HG03095 (cell line): ENCODE measurements around the gene BAZ2B.
A peak's percentile ranks its signal among the peaks of the same experiment; 100 is the strongest.
"Not testable (repeated sequence)": the region's sequence is repeated elsewhere in the genome, so short reads cannot be mapped to it uniquely, and the experiment has no call there.

Experiments used
- ATAC-seq: cut with Tn5 transposase; IDR thresholded peaks from one replicate; pipeline ENCODE4 v1.9.1; 2021; ENCODE audit warnings: moderate library complexity; ENCODE audit not compliant: unreplicated experiment

BAZ2B gene, protein sequence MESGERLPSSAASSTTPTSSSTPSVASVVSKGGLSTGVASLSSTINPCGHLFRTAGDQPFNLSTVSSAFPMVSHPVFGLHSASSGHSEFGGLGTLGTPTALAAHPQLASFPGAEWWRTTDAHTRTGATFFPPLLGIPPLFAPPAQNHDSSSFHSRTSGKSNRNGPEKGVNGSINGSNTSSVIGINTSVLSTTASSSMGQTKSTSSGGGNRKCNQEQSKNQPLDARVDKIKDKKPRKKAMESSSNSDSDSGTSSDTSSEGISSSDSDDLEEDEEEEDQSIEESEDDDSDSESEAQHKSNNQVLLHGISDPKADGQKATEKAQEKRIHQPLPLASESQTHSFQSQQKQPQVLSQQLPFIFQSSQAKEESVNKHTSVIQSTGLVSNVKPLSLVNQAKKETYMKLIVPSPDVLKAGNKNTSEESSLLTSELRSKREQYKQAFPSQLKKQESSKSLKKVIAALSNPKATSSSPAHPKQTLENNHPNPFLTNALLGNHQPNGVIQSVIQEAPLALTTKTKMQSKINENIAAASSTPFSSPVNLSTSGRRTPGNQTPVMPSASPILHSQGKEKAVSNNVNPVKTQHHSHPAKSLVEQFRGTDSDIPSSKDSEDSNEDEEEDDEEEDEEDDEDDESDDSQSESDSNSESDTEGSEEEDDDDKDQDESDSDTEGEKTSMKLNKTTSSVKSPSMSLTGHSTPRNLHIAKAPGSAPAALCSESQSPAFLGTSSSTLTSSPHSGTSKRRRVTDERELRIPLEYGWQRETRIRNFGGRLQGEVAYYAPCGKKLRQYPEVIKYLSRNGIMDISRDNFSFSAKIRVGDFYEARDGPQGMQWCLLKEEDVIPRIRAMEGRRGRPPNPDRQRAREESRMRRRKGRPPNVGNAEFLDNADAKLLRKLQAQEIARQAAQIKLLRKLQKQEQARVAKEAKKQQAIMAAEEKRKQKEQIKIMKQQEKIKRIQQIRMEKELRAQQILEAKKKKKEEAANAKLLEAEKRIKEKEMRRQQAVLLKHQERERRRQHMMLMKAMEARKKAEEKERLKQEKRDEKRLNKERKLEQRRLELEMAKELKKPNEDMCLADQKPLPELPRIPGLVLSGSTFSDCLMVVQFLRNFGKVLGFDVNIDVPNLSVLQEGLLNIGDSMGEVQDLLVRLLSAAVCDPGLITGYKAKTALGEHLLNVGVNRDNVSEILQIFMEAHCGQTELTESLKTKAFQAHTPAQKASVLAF (N-terminal part only)

DNA sequence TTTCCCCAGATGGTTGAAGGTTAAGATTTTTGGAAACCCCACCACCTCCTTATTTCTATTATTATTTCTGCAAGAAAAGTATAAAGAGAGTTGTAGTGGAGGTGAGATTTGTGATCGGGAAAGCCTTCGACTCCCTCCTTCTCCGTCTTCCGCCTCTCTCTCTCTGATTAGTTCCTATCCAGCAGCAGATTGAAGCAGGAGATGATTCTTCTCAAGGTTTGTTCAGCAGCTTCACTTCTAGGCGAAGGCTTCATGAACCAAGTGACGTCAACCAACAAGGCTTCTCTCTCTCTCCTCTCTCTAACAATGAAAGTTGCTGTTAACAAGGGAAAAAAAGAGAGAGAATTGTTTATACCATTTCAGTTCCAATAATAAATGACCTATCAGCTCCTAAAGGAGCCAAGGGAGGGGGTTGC is at the start of gene BAZ2B:
TSS of gene BAZ2B (minus strand) at position 263 of the 416 bp plus-strand sequence. CDS start 137,829 bp downstream, outside the sequence.
- peak; percentile 35 for ATAC-seq

GRCh38 chr2:159661286-159661685 is 44.9 kb upstream of the BAZ2B start:
- no peak for ATAC-seq

DNA sequence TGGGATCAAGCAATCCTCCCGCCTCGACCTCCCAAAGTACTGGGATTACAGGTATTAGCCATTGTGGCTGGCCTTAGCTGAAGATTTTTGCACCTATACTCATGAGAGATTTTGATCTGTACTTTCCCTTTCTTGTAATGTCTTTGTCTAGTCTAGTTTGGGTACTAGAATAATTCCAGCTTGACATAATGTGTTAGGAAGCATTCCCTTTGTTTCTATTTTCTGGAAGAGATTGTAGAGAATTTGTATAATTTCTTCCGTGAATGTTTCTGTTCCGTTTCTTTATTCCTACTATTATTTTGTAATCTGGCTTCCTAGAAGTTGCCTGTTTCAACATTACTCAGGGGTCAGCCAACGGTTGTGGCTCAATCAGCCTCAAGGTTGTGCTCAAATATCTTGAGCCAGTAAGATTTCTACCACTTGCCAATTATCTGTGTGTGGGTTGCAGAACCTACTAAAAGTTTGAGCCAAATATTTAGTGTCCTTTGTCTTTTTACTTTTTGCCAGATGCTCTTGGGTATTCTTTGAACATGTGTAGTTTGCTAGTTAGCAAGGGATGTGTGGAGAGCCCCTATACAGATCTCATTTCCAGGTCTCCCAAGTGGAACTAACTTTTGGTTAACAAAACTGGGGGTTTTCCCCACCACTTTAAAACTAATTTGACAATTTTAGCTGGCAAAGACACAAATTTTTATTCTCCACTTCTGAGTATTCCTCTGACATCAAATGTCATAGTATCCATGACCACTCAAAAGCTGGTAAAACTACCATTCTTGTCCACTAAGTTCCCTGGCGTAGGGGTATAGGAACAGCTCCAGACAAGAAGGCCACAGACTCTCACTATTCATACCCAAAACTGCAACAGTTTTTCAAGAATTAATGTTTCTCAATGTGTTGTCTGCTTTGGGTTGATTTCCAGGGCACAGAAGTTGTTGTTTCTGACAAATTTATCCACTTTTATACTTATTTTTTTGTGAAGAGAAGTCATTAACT is 42.8 kb upstream of the BAZ2B start:
- ATAC-seq, result no peak

GRCh38 chr2:159653962-159654361 is 37.6 kb upstream of the BAZ2B start:
- no peak for ATAC-seq

DNA sequence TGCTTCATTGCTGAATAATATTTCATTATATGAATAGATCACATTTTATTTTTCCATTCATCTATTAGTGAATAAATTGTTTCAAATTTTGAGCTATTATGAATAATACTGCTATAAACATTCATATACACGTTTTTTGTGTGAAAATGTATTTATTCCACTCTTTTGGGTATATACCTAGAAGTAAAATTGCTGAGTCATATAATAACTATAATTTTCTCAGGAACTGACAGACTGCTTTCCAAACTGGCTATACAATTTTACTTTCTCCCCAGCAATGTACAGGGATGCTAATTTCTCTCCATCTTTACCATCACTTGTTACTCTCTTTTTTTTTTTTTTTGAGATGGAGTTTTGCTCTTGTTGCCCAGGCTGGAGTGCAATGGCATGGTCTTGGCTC is 35.5 kb upstream of the BAZ2B start:
- ATAC-seq, result no peak

DNA sequence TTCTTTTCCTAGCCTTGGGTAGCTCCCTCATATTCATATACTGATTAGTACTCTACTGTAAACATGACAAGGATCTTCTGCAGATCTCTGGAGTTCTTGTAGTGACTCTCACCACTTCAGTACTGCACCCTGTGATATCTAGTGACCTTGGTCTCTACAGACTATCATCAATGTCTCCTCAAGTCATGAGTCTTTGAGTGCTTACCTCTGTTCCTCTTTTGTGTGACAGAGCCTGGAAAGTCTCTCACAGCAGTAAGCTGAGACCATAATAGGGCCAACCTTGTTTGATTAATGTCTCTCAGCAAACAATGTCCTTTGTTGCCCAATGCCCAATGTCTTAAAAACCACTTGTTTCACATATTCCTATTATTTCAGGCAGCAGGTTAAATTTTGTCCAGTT is 34.2 kb upstream of the BAZ2B start:
- ATAC-seq, result no peak

GRCh38 chr2:159648643-159649042 is 32.3 kb upstream of the BAZ2B start:
- no peak for ATAC-seq

DNA sequence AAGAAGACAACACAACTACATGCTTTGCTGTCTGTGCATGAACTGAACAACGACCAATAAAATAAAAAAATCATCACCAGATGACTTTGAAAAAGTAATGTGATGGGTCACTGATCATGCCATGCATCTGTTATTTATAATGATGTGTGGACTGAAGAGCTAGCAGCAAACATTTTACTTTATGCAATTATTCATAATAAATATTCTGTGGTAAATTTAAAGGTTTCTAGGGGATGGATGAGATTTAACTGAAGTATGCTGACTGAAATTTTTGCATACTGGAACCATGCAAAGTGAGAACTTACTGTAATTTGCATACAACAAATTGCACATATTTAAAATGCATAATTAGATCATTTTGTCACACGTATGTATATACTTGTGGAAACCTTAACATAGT is 31.3 kb upstream of the BAZ2B start:
- no peak for ATAC-seq

GRCh38 chr2:159640176-159640575 is 23.8 kb upstream of the BAZ2B start:
- no peak for ATAC-seq

DNA sequence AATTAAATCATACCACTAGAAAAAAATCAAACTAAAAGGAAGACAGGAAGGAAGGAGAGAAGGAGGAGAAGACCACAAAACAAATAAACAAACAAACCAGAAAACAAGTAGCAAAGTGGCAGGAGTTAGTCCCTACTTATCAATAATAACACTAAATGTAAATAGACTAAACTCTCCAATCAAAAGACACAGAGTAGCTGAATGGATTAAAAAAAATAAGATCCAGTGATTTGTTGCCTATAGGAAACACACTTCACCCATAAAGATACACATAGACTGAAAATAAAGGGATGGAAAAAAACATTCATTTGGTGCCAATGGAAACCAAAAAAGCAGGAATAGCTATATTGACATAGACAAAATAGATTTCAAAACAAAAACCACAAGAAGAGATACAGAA is 23.4 kb upstream of the BAZ2B start:
- ATAC-seq, result no peak

DNA sequence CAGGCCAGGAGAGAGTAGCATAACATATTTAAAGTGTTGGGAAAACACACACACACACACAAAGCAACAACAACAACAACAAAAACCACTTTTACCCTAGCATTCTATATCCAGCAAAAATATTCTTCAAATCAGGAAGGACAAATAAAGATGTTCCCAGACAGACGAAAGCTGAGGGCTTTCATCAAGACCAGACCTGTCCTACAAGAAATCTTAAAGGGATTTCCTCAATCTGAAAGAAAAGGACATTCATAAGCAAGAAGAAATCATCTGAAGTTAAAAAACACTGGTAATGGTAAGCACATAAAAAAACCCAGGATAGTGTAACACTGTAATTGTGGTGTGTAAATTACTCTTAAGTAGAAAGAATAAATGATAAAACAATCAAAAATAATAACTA is 22.7 kb upstream of the BAZ2B start:
- ATAC-seq, result no peak

DNA sequence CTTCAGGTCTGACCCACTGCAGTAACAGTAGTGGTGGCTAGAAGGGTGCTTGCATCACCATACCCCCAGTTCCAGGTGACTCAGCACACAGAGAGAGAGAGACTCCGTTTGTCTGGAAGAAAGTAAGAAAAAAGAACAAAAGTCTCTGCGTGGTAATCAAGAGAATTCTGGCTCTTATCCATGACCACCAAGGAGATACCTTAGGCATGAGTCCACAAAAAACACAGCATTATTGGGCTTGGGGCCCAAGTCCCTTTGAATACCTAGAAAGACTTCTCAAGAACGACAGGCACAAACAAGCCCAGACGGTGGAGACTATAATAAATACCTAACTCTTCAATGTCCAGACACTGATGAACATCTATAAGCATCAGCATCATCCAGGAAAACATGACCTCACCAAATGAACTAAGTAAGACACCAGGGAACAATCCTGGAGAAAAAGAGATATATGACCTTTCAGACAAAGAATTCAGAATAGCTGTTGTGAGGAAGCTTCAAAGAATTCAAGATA is 21.7 kb upstream of the BAZ2B start:
- no peak for ATAC-seq

GRCh38 chr2:159637240-159637639 is 20.9 kb upstream of the BAZ2B start:
- no peak for ATAC-seq

DNA sequence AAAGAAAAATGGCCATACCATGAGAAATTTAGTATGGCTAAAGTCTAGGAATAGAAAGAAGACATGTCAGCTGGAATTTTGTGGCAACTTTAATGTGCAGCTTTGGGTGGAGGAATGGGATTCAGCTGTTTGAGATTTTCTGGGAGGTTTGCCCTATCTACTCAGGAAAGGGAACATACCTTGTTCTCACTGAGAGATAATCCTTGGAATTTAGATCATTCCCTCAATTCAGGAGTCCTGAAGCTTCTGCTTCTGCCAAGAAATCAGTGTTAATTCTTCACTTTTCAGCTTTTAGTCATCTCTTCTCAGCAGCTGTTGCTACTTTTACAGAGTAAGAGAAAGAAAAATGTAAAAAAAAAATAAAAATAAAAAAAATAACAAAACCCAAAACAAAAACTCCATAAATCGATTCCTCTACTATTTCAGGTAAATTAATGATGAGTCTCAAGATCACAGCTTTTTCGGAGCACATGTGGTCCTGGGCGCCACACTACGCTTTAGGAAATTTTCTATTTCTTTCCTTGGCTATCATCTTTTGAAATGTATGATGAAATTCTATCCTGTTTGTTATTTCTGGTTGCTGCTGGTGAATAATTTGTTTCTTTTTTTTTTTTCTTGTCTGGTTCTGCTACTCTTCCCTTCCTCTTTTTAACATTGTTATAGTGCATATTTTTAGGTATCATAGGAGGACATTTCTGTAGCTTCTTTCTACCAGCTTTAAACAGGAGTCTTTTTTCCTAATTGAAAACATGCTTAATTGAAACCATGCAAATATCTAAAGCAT is 18.9 kb upstream of the BAZ2B start:
- no peak for ATAC-seq

GRCh38 chr2:159633219-159633618 is 16.9 kb upstream of the BAZ2B start:
- no peak for ATAC-seq

DNA sequence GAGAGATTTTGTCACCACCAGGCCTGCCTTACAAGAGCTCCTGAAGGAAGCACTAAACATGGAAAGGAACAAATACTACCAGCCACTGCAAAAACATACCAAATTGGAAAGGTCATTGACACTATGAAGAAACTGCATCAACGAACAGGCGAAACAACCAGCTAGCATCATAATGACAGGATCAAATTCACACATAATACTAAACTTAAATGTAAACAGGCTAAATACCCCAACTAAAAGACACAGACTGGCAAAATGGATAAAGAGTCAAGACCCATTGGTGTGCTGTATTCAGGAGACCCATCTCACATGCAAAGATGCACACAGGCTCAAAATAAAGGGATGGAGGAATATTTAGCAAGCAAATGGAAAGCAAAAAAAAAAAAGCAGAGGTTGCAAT is 9.3 kb upstream of the BAZ2B start:
- ATAC-seq, result not testable (repeated sequence)

DNA sequence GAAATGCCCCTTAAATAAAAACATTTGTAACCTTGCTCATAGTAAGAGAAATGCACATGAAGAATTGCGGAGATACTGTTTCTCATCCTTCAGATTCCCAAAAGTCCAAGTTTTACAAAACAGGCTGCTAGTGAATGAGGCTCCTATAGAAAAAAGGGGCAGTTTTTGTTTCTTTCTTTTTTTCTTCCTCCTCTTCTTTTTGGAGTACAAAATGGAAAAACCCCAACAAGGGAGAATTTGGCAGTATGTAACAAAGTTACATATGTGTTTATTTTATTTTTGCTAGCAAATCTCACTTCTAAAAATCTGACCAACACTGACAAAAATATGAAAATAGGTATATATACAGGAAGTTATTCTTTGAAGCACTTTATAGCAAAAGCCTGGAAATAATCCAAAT is 7.1 kb upstream of the BAZ2B start:
- ATAC-seq, result no peak

GRCh38 chr2:159622966-159623365 is 6.6 kb upstream of the BAZ2B start:
- no peak for ATAC-seq

DNA sequence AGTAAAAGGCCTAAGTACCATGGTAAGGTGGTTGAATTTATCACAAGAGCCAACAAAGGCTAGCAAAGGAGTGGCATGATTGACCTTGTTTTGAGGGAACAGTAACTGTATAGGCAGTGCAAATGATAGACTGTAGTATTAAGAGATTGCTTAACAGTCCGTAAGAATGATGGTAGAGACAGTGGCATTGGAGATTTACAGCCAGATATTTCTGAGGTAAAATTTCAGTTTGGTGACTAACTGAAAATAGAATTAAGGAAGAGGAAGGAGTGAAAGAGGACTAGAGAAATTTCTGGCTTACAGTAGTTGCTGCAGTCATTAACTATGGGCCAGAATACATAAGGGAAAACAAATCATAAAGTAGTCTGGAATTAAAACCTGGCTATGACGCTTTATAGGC is 4.4 kb upstream of the BAZ2B start:
- ATAC-seq, result no peak
